GM12801 (cell line): ENCODE measurements around the gene GADD45G.

Experiments used
- TF ChIP-seq, protein P1 (sequence below): IDR thresholded peaks from one replicate; pipeline ENCODE4 v1.5.1; 2011; ENCODE audit warnings: control low read depth; ENCODE audit not compliant: insufficient read length; ENCODE audit errors: extremely low read depth

Gene GADD45G

DNA sequence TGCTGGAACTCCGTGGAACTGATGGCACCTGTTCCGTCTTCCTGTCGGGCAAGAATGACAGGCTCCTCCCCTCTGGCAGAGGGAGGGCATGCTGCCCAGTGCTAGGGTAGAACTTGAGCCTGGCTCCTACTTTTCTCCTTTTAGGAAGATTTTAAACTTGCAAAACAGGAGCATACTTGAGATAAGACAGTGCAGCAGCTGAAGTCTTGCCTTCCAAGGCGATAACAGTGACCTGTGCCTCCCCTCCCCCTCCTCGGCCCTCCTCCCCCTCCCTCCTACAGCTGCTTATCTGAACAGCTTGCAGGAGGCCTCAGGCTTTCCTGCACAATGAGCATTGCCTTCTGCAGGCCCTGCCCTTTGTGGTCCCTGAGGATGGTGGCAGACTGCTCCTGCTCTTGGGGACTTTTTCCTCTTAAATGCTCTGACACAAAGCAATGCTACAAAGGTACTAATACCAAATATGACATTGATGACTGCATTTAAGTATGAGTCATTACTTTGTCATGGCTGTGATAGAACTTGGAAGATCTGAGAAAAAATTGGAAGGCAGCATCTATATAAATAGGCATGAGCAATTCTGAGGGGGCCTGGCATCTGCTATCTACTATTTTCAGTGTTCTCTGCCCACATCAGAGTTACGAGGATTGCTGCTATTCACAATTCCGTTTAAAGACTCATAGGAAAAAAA, 2.0 kb downstream of the GADD45G start:
- TF ChIP-seq, protein P1, sequence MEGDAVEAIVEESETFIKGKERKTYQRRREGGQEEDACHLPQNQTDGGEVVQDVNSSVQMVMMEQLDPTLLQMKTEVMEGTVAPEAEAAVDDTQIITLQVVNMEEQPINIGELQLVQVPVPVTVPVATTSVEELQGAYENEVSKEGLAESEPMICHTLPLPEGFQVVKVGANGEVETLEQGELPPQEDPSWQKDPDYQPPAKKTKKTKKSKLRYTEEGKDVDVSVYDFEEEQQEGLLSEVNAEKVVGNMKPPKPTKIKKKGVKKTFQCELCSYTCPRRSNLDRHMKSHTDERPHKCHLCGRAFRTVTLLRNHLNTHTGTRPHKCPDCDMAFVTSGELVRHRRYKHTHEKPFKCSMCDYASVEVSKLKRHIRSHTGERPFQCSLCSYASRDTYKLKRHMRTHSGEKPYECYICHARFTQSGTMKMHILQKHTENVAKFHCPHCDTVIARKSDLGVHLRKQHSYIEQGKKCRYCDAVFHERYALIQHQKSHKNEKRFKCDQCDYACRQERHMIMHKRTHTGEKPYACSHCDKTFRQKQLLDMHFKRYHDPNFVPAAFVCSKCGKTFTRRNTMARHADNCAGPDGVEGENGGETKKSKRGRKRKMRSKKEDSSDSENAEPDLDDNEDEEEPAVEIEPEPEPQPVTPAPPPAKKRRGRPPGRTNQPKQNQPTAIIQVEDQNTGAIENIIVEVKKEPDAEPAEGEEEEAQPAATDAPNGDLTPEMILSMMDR: no peak

GRCh38 chr9:89608641-89609335, 4.0 kb downstream of the GADD45G start:
- TF ChIP-seq, protein P1: no peak

DNA sequence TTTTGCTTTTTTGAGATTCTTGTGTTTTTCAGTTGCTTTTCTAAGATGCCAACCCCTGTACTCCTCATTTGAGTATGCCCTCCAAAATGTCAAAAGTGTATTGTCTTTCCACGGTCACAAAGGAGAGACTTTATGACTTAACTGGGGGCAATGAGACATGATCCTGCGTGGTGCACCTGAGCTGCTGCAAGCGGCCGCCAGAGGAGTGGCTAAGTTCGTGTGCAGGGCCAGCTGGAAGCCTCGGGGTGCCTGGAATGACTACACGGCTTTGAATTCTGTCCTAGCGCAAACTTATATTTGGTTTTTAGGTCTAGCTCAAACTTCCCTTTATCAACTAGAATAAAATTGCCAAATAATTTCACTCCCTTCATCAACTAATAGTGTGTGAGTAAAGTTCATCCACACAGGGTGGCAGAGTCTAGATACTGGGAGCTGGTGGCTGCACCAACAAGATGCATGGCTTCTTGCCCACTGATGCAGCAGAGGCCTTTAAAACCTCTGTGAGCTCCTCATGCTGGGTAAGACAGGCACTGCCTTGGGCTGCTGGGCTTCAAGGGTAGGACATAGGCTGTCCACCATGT, 4.7 kb downstream of the GADD45G start:
- TF ChIP-seq, protein P1: no peak

DNA sequence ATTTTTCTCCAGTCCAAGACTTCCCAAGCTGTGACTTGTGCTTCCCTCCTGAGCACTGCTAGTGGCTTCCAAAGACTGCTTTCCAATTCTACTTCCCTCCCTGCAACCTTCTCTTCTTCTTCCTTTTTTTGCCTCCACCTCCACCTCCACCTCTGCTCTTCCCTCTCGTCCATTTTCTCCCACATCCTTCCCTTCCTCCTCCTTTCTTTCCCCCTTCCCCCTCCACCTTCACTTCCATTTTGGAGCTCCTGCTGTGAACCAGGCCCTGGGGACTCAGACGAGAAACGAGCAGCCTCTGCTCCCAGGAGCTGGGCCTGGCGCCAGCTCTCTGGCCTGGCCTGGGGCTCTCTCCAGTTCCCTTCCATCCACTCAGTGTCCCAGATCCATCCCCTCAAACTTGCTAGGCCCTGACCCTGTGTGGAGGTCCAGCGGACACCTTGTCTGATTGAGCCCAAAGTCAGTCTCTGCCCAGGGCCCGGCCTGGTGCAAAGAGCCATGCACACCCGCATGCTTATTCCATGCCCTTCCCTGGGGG, 5.6 kb downstream of the GADD45G start:
- TF ChIP-seq, protein P1: no peak

- TF ChIP-seq, protein P1: no peak
Observed at GRCh38 chr9:89611425-89611824, 6.6 kb downstream of the GADD45G start.

GRCh38 chr9:89612566-89613278, 7.9 kb downstream of the GADD45G start:
- TF ChIP-seq, protein P1: no peak
